H1 (cell line): ENCODE results near the gene GABRP. TPM values are rescaled to one million over a fixed set of nuclear protein-coding genes. Genes with fewer than 3 reads are reported as not detected.

Experiments used
- CTCF ChIA-PET: fragments of 300-600 bp; sonication (Branson Sonifier 250); formaldehyde crosslinking; loops from one replicate; lab custom pipeline; 2021; ENCODE audit not compliant: partially characterized antibody; lab: Charles Lee
- POLR2A ChIA-PET: fragments of 300-600 bp; sonication (Branson Sonifier 250); formaldehyde crosslinking; loops from one replicate; lab custom pipeline; 2021; ENCODE audit warnings: inconsistent platforms; ENCODE audit not compliant: partially characterized antibody; lab: Charles Lee
- DNase-seq, 2 experiments: peaks; one replicate each; pipeline versions ENCODE4 v3.0.0 to v3.0.0-alpha.2; 2010 to 2022; ENCODE audit warnings: low spot score in 2 of 2, low read depth in 1 of 2, mixed read lengths in 1 of 2
- FAIRE-seq: peaks from 2 replicates; lab custom pipeline; 2011; peaks lifted over from hg19 to GRCh38; lab: Jason Lieb, UNC
- H2AFZ ChIP-seq: 2 replicates; pipeline ENCODE4 v1.8.1; 2012; ENCODE audit warnings: low read length, inconsistent platforms
- H2AK5ac ChIP-seq: 2 replicates; pipeline ENCODE4 v1.6.1; 2013; ENCODE audit warnings: low read depth, low read length
- H2BK120ac ChIP-seq: replicated peaks from 2 replicates; pipeline ENCODE3; 2013; ENCODE audit warnings: low read depth, low read length, inconsistent platforms
- H2BK12ac ChIP-seq: 2 replicates; pipeline ENCODE4 v1.6.1; 2013; ENCODE audit warnings: low read depth, low read length
- H2BK15ac ChIP-seq: 2 replicates; pipeline ENCODE4 v1.6.1; 2013; ENCODE audit warnings: low read length
- H2BK20ac ChIP-seq: 2 replicates; pipeline ENCODE4 v1.6.1; 2013; ENCODE audit warnings: low read length
- H2BK5ac ChIP-seq: 2 replicates; pipeline ENCODE4 v1.6.1; 2013; ENCODE audit warnings: low read depth, low read length
- H3K14ac ChIP-seq: 2 replicates; pipeline ENCODE4 v1.6.1; 2013; ENCODE audit warnings: inconsistent platforms; ENCODE audit not compliant: insufficient read length
- H3K18ac ChIP-seq: 2 replicates; pipeline ENCODE4 v1.6.1; 2013; ENCODE audit warnings: low read length; ENCODE audit errors: extremely low read depth
- H3K23ac ChIP-seq: 2 replicates; pipeline ENCODE4 v1.6.1; 2013; ENCODE audit warnings: inconsistent platforms; ENCODE audit not compliant: insufficient read length
- H3K23me2 ChIP-seq: 2 replicates; pipeline ENCODE4 v1.6.1; 2013; ENCODE audit warnings: low read depth, low read length
- H3K27ac ChIP-seq: 2 replicates; pipeline ENCODE4 v1.6.1; 2011; ENCODE audit warnings: low read depth, low read length, inconsistent platforms
- H3K27me3 ChIP-seq, 4 experiments: replicated peaks in 1 of 4; 1 replicate in 1 of 4; 2 replicates in 3 of 4; pipeline versions ENCODE4 v1.6.1 to v1.8.1; 2011 to 2013; ENCODE audit warnings: low read length in 3 of 4, mild to moderate bottlenecking in 3 of 4, inconsistent platforms in 2 of 4, mixed read lengths in 2 of 4, moderate library complexity in 1 of 4; ENCODE audit not compliant: control insufficient read depth in 3 of 4, insufficient read depth in 3 of 4; ENCODE audit errors: extremely low read depth in 1 of 4
- H3K36me3 ChIP-seq, 4 experiments: 2 replicates each; pipeline versions ENCODE4 v1.6.1 to v1.8.1; 2011 to 2013; ENCODE audit warnings: mild to moderate bottlenecking in 4 of 4, low read length in 3 of 4, moderate library complexity in 2 of 4, control low read depth in 1 of 4, inconsistent platforms in 1 of 4; ENCODE audit not compliant: insufficient read depth in 4 of 4, control insufficient read depth in 2 of 4
- H3K4ac ChIP-seq: replicated peaks from 2 replicates; pipeline ENCODE3; 2013; ENCODE audit warnings: low read length, low read depth, mixed read lengths, inconsistent platforms; ENCODE audit not compliant: insufficient read length
- H3K4me1 ChIP-seq, 4 experiments: replicated peaks in 1 of 4; 1 replicate in 1 of 4; 2 replicates in 3 of 4; pipeline versions ENCODE4 v1.6.1 to v1.8.1; 2011 to 2013; ENCODE audit warnings: low read length in 3 of 4, inconsistent platforms in 2 of 4, mixed read lengths in 1 of 4; ENCODE audit not compliant: insufficient read depth in 4 of 4, control insufficient read depth in 3 of 4
- H3K4me2 ChIP-seq, 2 experiments: 2 replicates each; pipeline versions ENCODE4 v1.6.1 to v1.8.1; 2011 to 2013; ENCODE audit warnings: low read depth in 2 of 2, low read length in 2 of 2, control low read depth in 1 of 2, inconsistent platforms in 1 of 2, mild to moderate bottlenecking in 1 of 2; ENCODE audit not compliant: insufficient read depth in 1 of 2
- H3K4me3 ChIP-seq, 4 experiments: fragments of 200-600, 300-600 bp in 1 of 4; sonication (generic), shearing (Covaris generic), sonication (Bioruptor Twin) in 1 of 4; 2 replicates each; pipeline versions ENCODE4 v1.5.1 to v1.8.1; 2011 to 2016; ENCODE audit warnings: low read length in 4 of 4, low read depth in 3 of 4, control low read depth in 2 of 4, inconsistent platforms in 2 of 4, mild to moderate bottlenecking in 2 of 4, mixed read lengths in 1 of 4, moderate library complexity in 1 of 4; ENCODE audit not compliant: insufficient read depth in 2 of 4; ENCODE audit errors: extremely low read depth in 1 of 4
- H3K56ac ChIP-seq: replicated peaks from 2 replicates; pipeline ENCODE3; 2013; ENCODE audit warnings: low read depth, mild to moderate bottlenecking, mixed read lengths, low read length, inconsistent platforms; ENCODE audit not compliant: insufficient read length
- H3K79me1 ChIP-seq: 2 replicates; pipeline ENCODE4 v1.6.1; 2013; ENCODE audit warnings: low read depth, low read length, control low read depth
- H3K79me2 ChIP-seq, 2 experiments: 2 replicates each; pipeline versions ENCODE4 v1.6.1 to v1.8.1; 2012 to 2013; ENCODE audit warnings: low read length in 2 of 2, mild to moderate bottlenecking in 2 of 2, inconsistent platforms in 1 of 2; ENCODE audit not compliant: insufficient read depth in 2 of 2, control insufficient read depth in 1 of 2
- H3K9ac ChIP-seq, 4 experiments: replicated peaks in 1 of 4; 1 replicate in 1 of 4; 2 replicates in 3 of 4; pipeline versions ENCODE4 v1.6.1 to v1.8.1; 2011 to 2013; ENCODE audit warnings: low read depth in 3 of 4, low read length in 3 of 4, control low read depth in 2 of 4, mild to moderate bottlenecking in 2 of 4, moderate library complexity in 2 of 4, inconsistent platforms in 1 of 4; ENCODE audit errors: extremely low read depth in 1 of 4
- H3K9me3 ChIP-seq, 2 experiments: 2 replicates each; pipeline versions ENCODE4 v1.6.1 to v1.8.1; 2012 to 2013; ENCODE audit warnings: mild to moderate bottlenecking in 2 of 2, moderate library complexity in 2 of 2, control low read depth in 1 of 2, inconsistent platforms in 1 of 2, low read depth in 1 of 2, low read length in 1 of 2, mixed read lengths in 1 of 2; ENCODE audit not compliant: insufficient read depth in 2 of 2
- H4K20me1 ChIP-seq, 2 experiments: replicated peaks in 1 of 2; 2 replicates each; pipeline versions ENCODE3 to v1.8.1; 2011 to 2013; ENCODE audit warnings: inconsistent platforms in 2 of 2, low read length in 2 of 2, mild to moderate bottlenecking in 1 of 2; ENCODE audit not compliant: insufficient read depth in 2 of 2, control insufficient read depth in 1 of 2
- H4K5ac ChIP-seq: 2 replicates; pipeline ENCODE4 v1.6.1; 2013; ENCODE audit warnings: low read length, low read depth, mixed read lengths, inconsistent platforms; ENCODE audit not compliant: insufficient read length
- H4K8ac ChIP-seq: 2 replicates; pipeline ENCODE4 v1.8.0; 2013; ENCODE audit warnings: mild to moderate bottlenecking, moderate library complexity, low read length, inconsistent platforms; ENCODE audit not compliant: insufficient read depth; ENCODE audit errors: extremely low read depth
- H4K91ac ChIP-seq: replicated peaks from 2 replicates; pipeline ENCODE3; 2013; ENCODE audit warnings: low read length, mixed read lengths, inconsistent platforms; ENCODE audit not compliant: insufficient read length
- ZNF274 ChIP-seq: IDR thresholded peaks from 2 replicates; pipeline ENCODE4 v1.7.0; 2012; ENCODE audit warnings: low read length, borderline replicate concordance; ENCODE audit errors: extremely low read depth
- WGBS, 2 experiments: shearing (Covaris generic) in 1 of 2; methylation state at CpG; one replicate each; pipeline versions ENCODE4 v1.1.6 to v1.1.7; 2013 to 2015; ENCODE audit warnings: low lambda C conversion rate in 2 of 2, mixed read lengths in 2 of 2, inconsistent platforms in 1 of 2, low coverage in 1 of 2, missing lambda C conversion rate in 1 of 2; ENCODE audit not compliant: insufficient replicate concordance in 2 of 2, insufficient coverage in 1 of 2, insufficient read length in 1 of 2; ENCODE audit errors: extremely low coverage in 1 of 2, missing lambda C conversion rate in 1 of 2; 5-methylcytosine and 5-hydroxymethylcytosine counted together
- polyA plus RNA-seq, 7 experiments: library from polyadenylated mRNA; depleted of rRNA in 3 of 7; stranded (reverse) in 5 of 7; unstranded in 2 of 7; fragments of >200 nt in 5 of 7; fragments of 200-250 nt in 2 of 7; gene quantifications; 1 replicate in 5 of 7; 2 replicates in 1 of 7; 4 replicates in 1 of 7; pipeline versions ENCODE4 v1.2.1 to v1.2.3, GENCODE V29; 2011 to 2013; ENCODE audit warnings: missing spikeins in 2 of 7, mixed read lengths in 2 of 7
- total RNA-seq: library from RNA; stranded (reverse); fragmentation: NEBNext Ultra II Directional; extraction: Animal tissue kit (Norgen Biotek cat#: 25700); gene quantifications from 2 replicates; pipeline ENCODE4 v1.2.1, GENCODE V29; 2021

Gene GABRP
- total and polyA plus RNA-seq, 2 of the 8 experiments (the other 6 are each of a cell fraction or from before 2014, with no cell fraction given) = 3.7 to 4.0 TPM

DNA sequence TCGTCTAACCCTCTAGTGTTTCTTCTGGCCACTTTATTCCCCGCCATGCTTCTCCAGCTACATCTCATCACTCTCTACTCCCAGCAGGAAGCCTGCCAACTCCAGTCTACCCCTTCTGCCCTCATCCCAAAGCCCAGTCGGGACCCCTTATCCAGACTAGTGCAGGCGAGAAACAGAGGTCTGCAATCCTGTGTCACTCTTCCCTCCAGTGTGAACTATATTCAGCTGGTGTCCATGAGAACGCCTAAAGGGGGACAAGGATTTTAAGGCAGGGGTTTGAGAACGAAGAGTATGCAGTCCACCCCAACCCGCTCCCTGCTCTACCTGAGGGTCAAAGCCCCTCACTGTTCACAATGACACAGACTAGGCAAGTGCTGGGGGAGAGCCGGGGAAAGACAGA lies 41.7 kb upstream of the GABRP start:
- POLR2A ChIA-PET = interaction anchor here (1.4 kb wide), 1 partner anchor 21 kb away, joined by 4 read pairs; no protein-coding TSS in a partner anchor
- Histone ChIP-seq H3K4me2 (no peak overlapping the region), H3K36me3 (no peaks in the 10 kb centered on the region), H4K91ac (no peak overlapping the region), H2BK120ac (no peak overlapping the region), H3K56ac (no peak overlapping the region), H2AFZ (no peak overlapping the region), H2BK5ac (no peak overlapping the region), H3K4ac (no peak overlapping the region), H2BK15ac (no peak overlapping the region; the same call in 1 of the 2 replicates), H3K4me1 (peaks cover 11 to 25% (median 18%) of the 10 kb centered on the region in 4 experiments), H3K9me3 (no peaks in the 10 kb centered on the region), H3K18ac (no peak overlapping the region), H3K23ac (no peak overlapping the region), H4K5ac (no peak overlapping the region), H2BK12ac (peak overlapping the region; percentile 51; the same call in 1 of the 2 replicates), H3K27ac (no peak overlapping the region), H3K79me1 (no peaks in the 10 kb centered on the region), H3K27me3 (no peaks in the 10 kb centered on the region; a peak in 1 of 7 replicates), H4K8ac (no peak overlapping the region), H3K14ac (no peak overlapping the region), H3K9ac (no peak overlapping the region), H2AK5ac (no peak overlapping the region), H3K79me2 (no peaks in the 10 kb centered on the region), H4K20me1 (no peaks in the 10 kb centered on the region), H2BK20ac (no peak overlapping the region), H3K23me2 (peaks cover 3% of the 10 kb centered on the region; the same call in 1 of the 2 replicates), H3K4me3 (no peak overlapping the region)
- CTCF ChIA-PET = interaction anchor here (0.6 to 21.2 kb wide), 7 partner anchors 8 to 103 kb away, joined by 3 to 650 read pairs (median 4); partner anchors contain the start of gene GABRP
- TF ChIP-seq ZNF274 = no peak
- DNase-seq = peak in 1 of 2 experiments; percentile 42
- FAIRE-seq = no peak
- WGBS, 2 experiments = 90% methylated on average over 8 of the region's 8 CpGs; no CpG with 5 or more reads in 1 of the 2 experiments
